ENCODE data around the gene DHX15.

DNA sequence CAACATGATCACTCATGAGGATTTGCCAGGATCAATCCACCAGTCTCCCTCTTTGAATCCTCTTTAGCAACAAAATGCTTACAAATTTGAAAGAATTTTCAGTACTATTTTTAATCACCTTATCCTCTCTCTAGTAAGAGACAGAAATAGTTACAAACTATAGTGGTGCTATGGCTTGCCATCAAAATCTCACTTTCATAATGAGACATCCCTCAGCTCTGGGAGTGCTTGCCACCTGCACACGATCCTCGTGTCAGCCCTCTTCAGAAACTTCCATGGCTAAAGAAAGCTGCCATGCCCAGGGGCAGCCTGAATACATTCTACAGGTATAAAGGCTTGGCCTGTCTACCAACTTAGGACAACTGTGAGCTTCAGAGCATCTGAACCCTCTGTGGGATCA, 5.1 kb upstream of the DHX15 start:
- TF ChIP-seq, protein P1, sequence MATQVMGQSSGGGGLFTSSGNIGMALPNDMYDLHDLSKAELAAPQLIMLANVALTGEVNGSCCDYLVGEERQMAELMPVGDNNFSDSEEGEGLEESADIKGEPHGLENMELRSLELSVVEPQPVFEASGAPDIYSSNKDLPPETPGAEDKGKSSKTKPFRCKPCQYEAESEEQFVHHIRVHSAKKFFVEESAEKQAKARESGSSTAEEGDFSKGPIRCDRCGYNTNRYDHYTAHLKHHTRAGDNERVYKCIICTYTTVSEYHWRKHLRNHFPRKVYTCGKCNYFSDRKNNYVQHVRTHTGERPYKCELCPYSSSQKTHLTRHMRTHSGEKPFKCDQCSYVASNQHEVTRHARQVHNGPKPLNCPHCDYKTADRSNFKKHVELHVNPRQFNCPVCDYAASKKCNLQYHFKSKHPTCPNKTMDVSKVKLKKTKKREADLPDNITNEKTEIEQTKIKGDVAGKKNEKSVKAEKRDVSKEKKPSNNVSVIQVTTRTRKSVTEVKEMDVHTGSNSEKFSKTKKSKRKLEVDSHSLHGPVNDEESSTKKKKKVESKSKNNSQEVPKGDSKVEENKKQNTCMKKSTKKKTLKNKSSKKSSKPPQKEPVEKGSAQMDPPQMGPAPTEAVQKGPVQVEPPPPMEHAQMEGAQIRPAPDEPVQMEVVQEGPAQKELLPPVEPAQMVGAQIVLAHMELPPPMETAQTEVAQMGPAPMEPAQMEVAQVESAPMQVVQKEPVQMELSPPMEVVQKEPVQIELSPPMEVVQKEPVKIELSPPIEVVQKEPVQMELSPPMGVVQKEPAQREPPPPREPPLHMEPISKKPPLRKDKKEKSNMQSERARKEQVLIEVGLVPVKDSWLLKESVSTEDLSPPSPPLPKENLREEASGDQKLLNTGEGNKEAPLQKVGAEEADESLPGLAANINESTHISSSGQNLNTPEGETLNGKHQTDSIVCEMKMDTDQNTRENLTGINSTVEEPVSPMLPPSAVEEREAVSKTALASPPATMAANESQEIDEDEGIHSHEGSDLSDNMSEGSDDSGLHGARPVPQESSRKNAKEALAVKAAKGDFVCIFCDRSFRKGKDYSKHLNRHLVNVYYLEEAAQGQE (IDR thresholded peaks at IDR 0.05; ENCODE audit: low read depth) = no peak
- TF ChIP-seq RAD21 (IDR thresholded peaks at IDR 0.05; ENCODE audit: low read depth) (no peak), EP300 (IDR thresholded peaks at IDR 0.05; ENCODE audit: borderline replicate concordance) (no peak), YY1 (IDR thresholded peaks at IDR 0.05; ENCODE audit: low read depth) (no peak), TAF1 (IDR thresholded peaks at IDR 0.05; ENCODE audit: low read depth) (no peak), CEBPB (IDR thresholded peaks at IDR 0.05) (no peak), FOXM1 (IDR thresholded peaks at IDR 0.05; ENCODE audit: borderline replicate concordance, low read depth) (no peak), EGR1 (IDR thresholded peaks at IDR 0.05) (no peak), NFIC (IDR thresholded peaks at IDR 0.05) (no peak), ZBTB7A (IDR thresholded peaks at IDR 0.05; ENCODE audit: low read depth) (no peak), CREB1 (IDR thresholded peaks at IDR 0.05; ENCODE audit: low read depth) (no peak), TEAD4 (IDR thresholded peaks at IDR 0.05) (no peak)
- TF ChIP-seq, protein P2, sequence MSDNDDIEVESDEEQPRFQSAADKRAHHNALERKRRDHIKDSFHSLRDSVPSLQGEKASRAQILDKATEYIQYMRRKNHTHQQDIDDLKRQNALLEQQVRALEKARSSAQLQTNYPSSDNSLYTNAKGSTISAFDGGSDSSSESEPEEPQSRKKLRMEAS (IDR thresholded peaks at IDR 0.05) = no peak
- TF ChIP-seq, protein P3, sequence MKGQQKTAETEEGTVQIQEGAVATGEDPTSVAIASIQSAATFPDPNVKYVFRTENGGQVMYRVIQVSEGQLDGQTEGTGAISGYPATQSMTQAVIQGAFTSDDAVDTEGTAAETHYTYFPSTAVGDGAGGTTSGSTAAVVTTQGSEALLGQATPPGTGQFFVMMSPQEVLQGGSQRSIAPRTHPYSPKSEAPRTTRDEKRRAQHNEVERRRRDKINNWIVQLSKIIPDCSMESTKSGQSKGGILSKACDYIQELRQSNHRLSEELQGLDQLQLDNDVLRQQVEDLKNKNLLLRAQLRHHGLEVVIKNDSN (IDR thresholded peaks at IDR 0.05) = no peak
